Ovary (tissue), 3 donors: ENCODE measurements around the gene NSL1.

Experiments used
- POLR2A ChIP-seq: fragments of 450-650 bp; IDR thresholded peaks from one replicate; pipeline ENCODE4 v1.6.1; 2017; ENCODE audit warnings: antibody characterized with exemption, mild to moderate bottlenecking, moderate library complexity
- TF ChIP-seq, protein P1 (sequence below), 3 donors: fragments of 450-650 bp in 2 of 3; fragments of 200-600 bp in 1 of 3; IDR thresholded peaks; one replicate each; pipeline versions ENCODE4 v1.5.1 to v1.8.0; 2016 to 2022; ENCODE audit warnings: antibody characterized with exemption in 3 of 3, mild to moderate bottlenecking in 1 of 3
- donor health status: DM: no; HTN: no; CAD: no.

DNA sequence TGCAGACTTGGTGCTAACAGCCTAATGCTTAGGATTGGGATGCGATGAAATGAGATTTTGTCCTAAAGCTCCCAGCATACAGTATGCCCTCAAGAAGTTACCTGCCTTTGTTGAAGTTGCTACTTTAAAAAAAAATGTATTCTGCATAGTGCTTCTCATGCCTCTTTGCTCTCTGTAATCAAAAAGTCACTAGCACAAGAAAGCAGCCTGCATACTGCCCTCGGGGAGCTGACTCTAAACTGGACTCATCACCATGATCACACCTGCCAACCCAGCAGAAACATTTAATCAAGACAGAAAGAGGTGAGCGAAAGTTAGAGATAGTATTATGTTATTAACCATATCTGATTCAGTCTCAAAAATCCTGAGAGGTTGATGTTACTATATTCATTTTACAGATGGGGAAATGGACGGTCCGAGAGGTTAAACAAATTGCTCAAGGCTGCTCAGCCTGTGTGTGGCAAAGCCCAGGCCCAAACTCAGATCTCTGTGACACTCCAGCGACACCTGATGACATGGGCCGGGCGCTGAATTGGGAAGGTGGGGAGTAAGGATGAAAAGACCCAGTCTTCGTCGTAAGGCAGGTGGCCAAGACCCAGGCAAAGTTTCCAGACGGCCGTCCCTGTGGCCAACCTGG, 93.0 kb downstream of the NSL1 start:
- TF ChIP-seq POLR2A, result no peak
- TF ChIP-seq, protein P1, sequence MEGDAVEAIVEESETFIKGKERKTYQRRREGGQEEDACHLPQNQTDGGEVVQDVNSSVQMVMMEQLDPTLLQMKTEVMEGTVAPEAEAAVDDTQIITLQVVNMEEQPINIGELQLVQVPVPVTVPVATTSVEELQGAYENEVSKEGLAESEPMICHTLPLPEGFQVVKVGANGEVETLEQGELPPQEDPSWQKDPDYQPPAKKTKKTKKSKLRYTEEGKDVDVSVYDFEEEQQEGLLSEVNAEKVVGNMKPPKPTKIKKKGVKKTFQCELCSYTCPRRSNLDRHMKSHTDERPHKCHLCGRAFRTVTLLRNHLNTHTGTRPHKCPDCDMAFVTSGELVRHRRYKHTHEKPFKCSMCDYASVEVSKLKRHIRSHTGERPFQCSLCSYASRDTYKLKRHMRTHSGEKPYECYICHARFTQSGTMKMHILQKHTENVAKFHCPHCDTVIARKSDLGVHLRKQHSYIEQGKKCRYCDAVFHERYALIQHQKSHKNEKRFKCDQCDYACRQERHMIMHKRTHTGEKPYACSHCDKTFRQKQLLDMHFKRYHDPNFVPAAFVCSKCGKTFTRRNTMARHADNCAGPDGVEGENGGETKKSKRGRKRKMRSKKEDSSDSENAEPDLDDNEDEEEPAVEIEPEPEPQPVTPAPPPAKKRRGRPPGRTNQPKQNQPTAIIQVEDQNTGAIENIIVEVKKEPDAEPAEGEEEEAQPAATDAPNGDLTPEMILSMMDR (IDR thresholded peaks at IDR 0.05), result no peak
